ENCODE data around the gene SCGB1A1.

SCGB1A1 gene

GRCh38 chr11:62450543-62451240 is 31.9 kb downstream of the SCGB1A1 start:
- DNase-seq, result no peak

DNA sequence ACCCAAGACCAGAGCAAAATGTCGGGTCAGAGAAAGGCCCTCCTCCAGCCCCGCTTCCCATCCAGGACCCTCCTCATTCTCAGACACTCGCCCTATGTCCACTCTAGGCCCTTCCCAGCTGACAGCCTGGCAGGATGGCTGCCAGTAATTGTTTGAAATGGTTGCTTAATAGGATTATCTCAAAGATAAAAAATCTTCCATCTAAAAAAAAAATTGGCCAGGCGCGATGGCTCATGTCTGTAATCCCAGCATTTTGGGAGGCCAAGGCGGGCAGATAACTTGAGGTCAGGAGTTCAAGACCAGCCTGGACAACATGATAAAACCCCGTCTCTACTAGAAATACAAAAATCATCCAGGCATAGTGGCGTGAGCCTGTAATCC is 32.4 kb downstream of the SCGB1A1 start:
- no peak for DNase-seq

DNA sequence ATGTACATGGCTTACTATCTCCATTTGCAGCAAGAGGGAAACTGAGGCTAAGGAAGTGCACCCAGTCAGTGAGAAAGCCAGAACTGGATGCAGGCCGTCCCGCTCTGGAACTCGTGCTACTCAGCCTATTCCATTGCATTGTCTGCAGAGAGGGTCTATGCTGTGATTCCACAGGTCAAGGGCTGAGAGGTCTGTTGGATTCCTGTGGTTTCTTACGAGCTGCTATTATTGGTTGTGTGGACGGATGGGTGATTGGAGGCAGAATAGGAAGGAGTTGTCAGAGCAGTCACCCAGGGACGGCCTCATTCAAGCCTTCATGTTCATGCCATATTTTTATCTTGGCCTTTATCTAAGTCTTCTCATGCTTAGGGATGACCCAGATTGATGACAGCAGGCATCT is 33.4 kb downstream of the SCGB1A1 start:
- no peak for DNase-seq

DNA sequence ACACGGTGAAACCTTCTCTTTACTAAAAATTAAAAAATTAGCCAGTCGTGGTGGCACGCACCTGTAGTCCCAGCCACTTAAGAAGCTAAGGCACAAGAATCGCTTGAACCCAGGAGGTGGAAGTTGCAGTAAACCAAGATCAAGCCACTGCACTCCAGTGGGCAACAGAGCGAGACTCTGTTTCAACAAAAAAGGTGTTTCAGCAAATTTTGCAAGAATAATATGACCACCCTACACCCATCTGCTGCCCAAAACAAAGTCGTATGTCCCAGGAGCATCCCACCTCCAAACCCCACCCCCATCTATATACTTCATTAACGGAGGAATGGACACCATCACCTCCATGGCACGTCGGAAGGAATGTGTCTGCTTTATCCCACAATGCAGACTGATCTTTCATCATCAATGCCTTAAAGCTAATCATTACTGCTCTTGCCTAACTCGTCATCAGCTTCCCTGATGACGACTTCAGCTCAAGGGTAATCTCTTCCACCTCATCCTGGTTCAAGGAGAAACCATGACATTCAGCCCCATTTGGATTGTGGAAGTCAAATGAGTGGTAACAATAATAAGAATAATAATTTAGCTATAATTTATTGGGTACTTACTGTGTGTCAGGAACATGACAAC is 34.1 kb downstream of the SCGB1A1 start:
- DNase-seq, result no peak

GRCh38 chr11:62456630-62457029 is 37.8 kb downstream of the SCGB1A1 start:
- DNase-seq, result no peak

- no peak for DNase-seq
Measured at GRCh38 chr11:62457478-62457877, 38.6 kb downstream of the SCGB1A1 start.

DNA sequence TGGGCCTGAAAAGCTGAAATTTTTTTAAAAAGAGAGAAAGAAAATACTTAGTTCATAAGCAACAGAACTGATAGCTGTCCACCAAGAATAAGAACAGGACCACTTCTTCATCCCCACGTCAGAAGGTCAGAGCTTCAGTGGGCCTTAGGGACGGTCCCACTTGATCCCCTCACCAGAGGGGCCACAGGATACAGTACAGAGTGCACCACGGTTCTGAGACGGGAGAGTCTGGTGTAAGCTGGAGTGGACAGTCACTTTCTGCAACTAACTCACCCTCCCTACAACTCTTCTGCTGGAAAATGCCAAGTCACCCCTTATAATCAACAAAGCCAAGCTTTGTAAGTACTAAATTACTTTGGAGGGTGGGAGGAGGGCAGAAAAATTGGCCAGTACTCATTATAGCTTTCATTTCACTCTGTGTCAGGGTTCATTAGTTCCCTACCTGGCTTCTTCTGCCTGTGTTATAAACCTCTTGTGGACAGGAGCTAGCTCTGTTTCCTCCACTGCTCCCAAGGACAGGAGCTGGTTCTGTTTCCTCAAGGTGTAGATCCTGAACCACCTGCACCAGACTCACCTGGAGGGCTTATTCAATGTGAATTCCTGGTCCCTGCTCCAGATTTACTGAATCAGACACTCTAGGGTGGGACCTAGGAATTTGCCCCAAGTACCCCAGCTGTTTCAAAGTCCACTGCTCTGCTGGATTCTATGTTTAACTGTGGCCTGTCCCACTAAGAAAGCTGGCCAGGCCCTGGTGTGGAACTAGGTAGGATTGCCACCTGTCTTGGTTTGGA is 39.6 kb downstream of the SCGB1A1 start:
- DNase-seq, result no peak

- DNase-seq, result no peak
Measured at GRCh38 chr11:62459080-62459479, 40.2 kb downstream of the SCGB1A1 start.

DNA sequence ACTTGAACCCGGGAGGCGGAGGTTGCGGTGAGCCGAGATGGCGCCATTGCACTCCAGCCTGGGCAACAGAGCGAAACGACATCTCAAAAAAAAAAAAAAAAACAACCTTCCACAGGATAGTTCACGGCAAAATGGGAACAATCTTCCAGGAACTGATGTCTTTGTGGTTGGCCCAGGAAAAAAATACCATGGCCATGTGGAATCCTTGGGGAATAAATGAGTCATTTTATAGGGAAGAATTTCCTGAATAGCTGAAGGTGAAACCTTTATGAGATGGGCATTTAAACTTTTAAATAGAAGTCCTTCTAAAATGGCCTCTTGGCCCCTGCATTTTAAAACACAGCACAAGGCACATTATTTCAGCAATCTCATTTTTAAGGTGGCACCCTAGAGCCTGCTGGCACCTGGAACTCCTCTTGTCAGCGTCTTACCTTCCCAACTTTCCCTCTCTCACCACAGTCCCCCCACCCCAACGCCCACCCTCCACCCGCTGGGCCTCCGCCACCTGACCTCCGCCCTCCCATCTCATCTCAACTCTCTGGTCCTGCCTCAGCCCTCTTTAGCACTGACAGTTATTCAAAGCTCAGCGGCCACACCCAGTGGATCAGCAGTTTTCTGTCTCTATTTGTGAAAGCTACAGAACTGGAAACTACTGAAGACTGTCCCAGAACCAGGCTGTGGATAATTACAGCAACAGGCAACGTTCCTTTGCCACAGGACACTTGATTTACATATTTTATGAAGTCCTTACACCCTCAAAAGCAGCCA is 43.1 kb downstream of the SCGB1A1 start:
- no peak for DNase-seq

DNA sequence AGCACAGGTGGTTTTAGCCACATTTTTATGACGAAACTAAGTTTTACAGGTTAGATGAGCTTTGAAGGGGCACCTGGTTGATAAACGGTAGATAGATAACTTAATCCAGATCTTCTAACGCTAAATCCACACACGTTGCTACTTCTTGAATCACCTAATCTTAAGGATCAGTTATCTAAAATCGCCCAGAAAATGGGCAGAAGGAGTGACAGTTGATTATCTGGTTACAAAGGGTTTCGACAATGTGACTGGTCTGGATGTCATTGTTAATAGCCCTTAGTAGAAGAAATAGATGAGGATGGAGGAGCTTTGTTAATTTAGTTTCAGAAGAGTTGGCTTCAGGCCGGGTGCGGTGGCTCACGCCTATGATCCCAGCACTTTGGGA is 43.7 kb downstream of the SCGB1A1 start:
- DNase-seq, result no peak

- no peak for DNase-seq
Measured at GRCh38 chr11:62463121-62463542, 44.3 kb downstream of the SCGB1A1 start.

GRCh38 chr11:62464655-62465054 is 45.8 kb downstream of the SCGB1A1 start:
- no peak for DNase-seq

GRCh38 chr11:62466444-62466843 is 47.6 kb downstream of the SCGB1A1 start:
- DNase-seq, result no peak

GRCh38 chr11:62468577-62468976 is 49.7 kb downstream of the SCGB1A1 start:
- DNase-seq, result no peak

DNA sequence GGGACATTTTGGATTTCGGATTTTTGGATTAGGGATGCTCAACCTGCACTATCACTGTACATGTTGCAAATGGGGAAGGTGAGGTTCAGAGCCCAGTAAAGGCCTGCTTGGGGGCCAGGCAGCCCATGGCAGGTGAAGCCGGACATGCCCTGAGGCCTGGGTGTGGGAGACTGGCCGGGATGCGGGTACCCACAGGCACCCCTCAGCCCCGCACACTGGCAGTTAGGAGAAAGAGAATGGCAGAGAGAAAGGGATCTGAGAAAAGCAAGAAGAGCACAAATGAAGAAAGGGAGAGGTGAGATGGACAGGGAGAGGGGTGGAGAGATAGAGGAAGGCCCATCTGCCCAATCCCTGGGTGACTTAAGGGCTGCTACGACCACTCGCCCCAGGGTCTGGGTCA is 52.8 kb downstream of the SCGB1A1 start:
- no peak for DNase-seq

DNA sequence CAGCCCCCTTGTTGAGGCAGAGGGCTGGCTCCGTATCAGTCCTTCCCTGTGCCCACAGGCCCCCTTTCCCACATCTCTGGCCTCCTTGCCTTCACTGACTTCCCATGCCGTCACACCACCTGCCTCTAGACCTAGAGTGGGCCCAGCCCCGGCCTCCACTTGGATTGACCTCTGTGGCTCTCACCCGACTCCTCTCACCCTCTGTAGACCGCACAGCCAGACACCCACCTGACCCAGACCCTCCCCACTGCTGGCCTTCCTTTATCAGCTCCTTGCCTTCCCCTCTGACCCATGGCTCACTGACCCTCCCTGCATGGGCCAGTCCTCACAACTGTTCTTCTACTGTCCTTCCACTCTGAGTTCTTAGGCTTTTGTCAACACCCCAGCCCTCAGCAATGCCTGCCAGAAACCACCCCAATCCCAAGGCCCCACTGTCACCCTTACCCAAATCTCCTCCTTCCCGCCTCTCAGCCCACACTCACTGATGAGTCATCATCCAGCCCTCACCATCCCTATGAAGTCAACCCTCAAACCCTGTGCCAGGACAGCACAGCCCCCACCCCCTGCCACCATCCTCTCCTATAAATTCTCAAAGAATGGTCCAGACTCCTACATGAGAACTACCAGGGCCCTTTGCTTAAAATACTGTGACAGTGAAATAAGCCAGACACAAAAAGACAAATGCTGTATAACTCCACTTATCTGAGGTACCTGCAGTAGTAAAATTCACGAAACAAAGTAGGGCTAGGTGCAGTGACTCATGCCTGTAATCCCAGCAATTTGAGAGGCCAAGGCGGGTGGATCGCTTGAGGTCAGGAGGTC is 53.4 kb downstream of the SCGB1A1 start:
- DNase-seq, result no peak

Measured in retina (tissue), 1 donor.